MCF 10A (cell line): ENCODE results near the gene CAPS. TPM values are rescaled to one million over a fixed set of nuclear protein-coding genes. Genes with fewer than 3 reads are reported as not detected.

Experiments used
- BruUV-seq: library from RNA; stranded (reverse); fragments of 400-500 nt; replicated peaks from 2 replicates; lab custom pipeline; 2021; lab: Mats Ljungman, UMichigan
- CTCF ChIA-PET: fragments of 300-600 bp; sonication (Branson Sonifier 250); formaldehyde crosslinking; extraction: SDS; loops from one replicate; lab custom pipeline; 2021; ENCODE audit warnings: antibody characterized with exemption, inconsistent platforms; lab: Yijun Ruan, JAX
- POLR2A ChIA-PET: fragments of 300-600, 350-650 bp; sonication (Branson Sonifier 250); formaldehyde crosslinking; extraction: SDS; loops from one replicate; lab custom pipeline; 2020; ENCODE audit warnings: antibody characterized with exemption, inconsistent platforms; lab: Yijun Ruan, JAX
- DNase-seq: peaks from one replicate; pipeline ENCODE4 v3.0.0-alpha.2; 2018; ENCODE audit not compliant: unreplicated experiment
- H3K27ac Mint-ChIP-seq: one replicate; pipeline ENCODE4 v1.8.0; 2022; ENCODE audit warnings: mild to moderate bottlenecking, low read depth, mixed read lengths; ENCODE audit not compliant: unreplicated experiment
- H3K27me3 Mint-ChIP-seq: one replicate; pipeline ENCODE4 v1.8.0; 2022; ENCODE audit warnings: mixed read lengths; ENCODE audit not compliant: insufficient read depth, unreplicated experiment
- H3K36me3 Mint-ChIP-seq: one replicate; pipeline ENCODE4 v1.8.0; 2022; ENCODE audit warnings: mild to moderate bottlenecking, moderate library complexity, mixed read lengths; ENCODE audit not compliant: insufficient read depth, unreplicated experiment
- H3K4me1 Mint-ChIP-seq: one replicate; pipeline ENCODE4 v1.8.0; 2022; ENCODE audit warnings: mixed read lengths; ENCODE audit not compliant: insufficient read depth, unreplicated experiment
- H3K4me3 Mint-ChIP-seq: one replicate; pipeline ENCODE4 v1.8.0; 2022; ENCODE audit warnings: mild to moderate bottlenecking, moderate library complexity, mixed read lengths; ENCODE audit not compliant: unreplicated experiment
- H3K9me3 Mint-ChIP-seq: one replicate; pipeline ENCODE4 v1.8.0; 2022; ENCODE audit warnings: mixed read lengths; ENCODE audit not compliant: unreplicated experiment
- intact Hi-C: fragments of 100-400 bp; cut with micrococcal nuclease; formaldehyde crosslinking; loops from 2 replicates; pipeline ENCODE4 v1.14.1; 2022
- total RNA-seq: library from RNA; stranded (reverse); gene quantifications from 2 replicates; pipeline ENCODE4 v1.2.3, GENCODE V29; 2022
- TF ChIP-seq, protein P1 (sequence below): fragments of 200-600 bp; IDR thresholded peaks from one replicate; pipeline ENCODE4 v1.8.0; 2022; ENCODE audit warnings: antibody characterized with exemption, mild to moderate bottlenecking; ENCODE audit not compliant: unreplicated experiment

Gene CAPS
- total RNA-seq, 1 experiment from 2014 or later: 7.3 TPM

DNA sequence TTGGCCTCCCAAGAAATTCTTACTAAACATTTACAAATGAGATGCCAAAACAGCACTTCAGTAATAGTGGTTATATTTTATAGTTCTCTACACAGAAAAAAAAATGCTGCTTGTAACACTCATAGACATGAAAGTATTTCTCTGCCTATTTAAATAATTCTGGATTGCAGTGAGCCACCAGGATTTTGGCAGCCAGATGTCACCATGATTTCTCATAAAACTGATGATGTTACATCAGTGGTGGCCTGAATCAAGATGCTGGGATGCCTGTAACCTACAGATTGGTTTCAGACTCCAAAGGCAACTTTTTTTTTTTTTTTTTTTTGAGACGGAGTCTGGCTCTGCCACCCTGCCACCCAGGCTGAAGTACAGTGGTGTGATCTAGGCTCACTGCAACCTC lies 2.7 kb upstream of the CAPS start:
- H3K4me1 Mint-ChIP-seq: peaks cover 6% of the 10 kb centered on the region
- H3K27me3 Mint-ChIP-seq: no peaks in the 10 kb centered on the region
- no peak overlapping the region for H3K27ac Mint-ChIP-seq
- no TSS peak for BruUV-seq
- H3K9me3 Mint-ChIP-seq: no peaks in the 10 kb centered on the region
- TF ChIP-seq, protein P1, sequence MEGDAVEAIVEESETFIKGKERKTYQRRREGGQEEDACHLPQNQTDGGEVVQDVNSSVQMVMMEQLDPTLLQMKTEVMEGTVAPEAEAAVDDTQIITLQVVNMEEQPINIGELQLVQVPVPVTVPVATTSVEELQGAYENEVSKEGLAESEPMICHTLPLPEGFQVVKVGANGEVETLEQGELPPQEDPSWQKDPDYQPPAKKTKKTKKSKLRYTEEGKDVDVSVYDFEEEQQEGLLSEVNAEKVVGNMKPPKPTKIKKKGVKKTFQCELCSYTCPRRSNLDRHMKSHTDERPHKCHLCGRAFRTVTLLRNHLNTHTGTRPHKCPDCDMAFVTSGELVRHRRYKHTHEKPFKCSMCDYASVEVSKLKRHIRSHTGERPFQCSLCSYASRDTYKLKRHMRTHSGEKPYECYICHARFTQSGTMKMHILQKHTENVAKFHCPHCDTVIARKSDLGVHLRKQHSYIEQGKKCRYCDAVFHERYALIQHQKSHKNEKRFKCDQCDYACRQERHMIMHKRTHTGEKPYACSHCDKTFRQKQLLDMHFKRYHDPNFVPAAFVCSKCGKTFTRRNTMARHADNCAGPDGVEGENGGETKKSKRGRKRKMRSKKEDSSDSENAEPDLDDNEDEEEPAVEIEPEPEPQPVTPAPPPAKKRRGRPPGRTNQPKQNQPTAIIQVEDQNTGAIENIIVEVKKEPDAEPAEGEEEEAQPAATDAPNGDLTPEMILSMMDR: no peak
- peaks cover 43% of the 10 kb centered on the region for H3K36me3 Mint-ChIP-seq
- intact Hi-C loops: no loop called here
- POLR2A ChIA-PET: no interaction called here
- CTCF ChIA-PET: no interaction called here
- no peak for DNase-seq
- no peak overlapping the region for H3K4me3 Mint-ChIP-seq

DNA sequence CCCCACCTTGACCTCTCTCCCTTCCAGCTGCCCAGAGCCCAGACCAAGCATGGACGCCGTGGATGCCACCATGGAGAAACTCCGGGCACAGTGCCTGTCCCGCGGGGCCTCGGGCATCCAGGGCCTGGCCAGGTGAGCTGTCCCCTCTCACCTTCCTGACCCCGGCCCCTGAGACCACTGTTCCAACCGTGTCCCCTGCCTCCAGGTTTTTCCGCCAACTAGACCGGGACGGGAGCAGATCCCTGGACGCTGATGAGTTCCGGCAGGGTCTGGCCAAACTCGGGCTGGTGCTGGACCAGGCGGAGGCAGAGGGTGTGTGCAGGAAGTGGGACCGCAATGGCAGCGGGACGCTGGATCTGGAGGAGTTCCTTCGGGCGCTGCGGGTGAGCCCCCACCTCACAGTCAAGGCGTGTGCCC lies 312 bp downstream of the CAPS start:
- no TSS peak for BruUV-seq
- H3K27me3 Mint-ChIP-seq: no peaks in the 10 kb centered on the region
- ChIA-PET POLR2A (interaction anchor here (0.8 to 1.6 kb wide), 3 partner anchors 9 to 11 kb away, joined by 3 to 6 read pairs (median 4); partner anchors contain the start of genes NDUFA11 and VMAC), CTCF (no interaction called here)
- H3K9me3 Mint-ChIP-seq: no peaks in the 10 kb centered on the region
- peaks cover 57% of the 10 kb centered on the region for H3K36me3 Mint-ChIP-seq
- intact Hi-C loops: no loop called here
- TF ChIP-seq, protein P1: no peak
- no peak overlapping the region for H3K4me3 Mint-ChIP-seq
- no peak for DNase-seq
- H3K27ac Mint-ChIP-seq: no peak overlapping the region
- peaks cover 6% of the 10 kb centered on the region for H3K4me1 Mint-ChIP-seq

DNA sequence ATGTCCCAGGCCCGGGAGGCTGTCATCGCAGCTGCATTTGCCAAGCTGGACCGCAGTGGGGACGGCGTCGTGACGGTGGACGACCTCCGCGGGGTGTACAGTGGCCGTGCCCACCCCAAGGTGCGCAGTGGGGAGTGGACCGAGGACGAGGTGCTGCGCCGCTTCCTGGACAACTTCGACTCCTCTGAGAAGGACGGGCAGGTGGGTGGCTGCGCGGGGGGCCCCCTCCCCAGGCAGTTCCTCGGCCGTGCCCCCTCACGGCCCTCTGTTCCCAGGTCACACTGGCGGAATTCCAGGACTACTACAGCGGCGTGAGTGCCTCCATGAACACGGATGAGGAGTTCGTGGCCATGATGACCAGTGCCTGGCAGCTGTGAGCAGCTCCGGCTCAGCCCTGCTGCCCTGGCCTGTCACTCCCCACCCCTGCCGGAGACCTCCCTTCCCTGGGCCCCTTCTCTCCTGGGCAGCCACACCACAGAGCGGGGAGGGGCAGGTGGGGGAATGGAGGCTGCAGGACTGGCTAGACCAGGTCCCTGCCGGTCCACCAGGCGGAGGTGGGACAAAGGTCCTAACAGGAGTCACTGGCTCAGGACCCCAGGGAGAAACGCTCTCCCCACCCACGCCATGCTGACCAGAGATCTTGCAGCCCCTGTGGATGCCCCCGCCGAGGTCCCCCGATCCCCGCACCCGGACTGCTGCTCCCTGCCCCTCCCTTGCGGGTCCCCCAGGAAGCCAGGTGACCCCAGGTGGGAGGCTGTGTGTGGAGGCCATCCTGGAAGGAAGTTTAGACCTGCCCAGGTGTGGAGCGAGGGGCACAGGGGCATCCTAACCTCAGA lies 1.1 kb downstream of the CAPS start:
- BruUV-seq: no TSS peak
- no peak overlapping the region for H3K4me3 Mint-ChIP-seq
- TF ChIP-seq, protein P1: no peak
- CTCF ChIA-PET: no interaction called here
- H3K4me1 Mint-ChIP-seq: peaks cover 6% of the 10 kb centered on the region
- intact Hi-C loops: no loop called here
- peaks cover 65% of the 10 kb centered on the region for H3K36me3 Mint-ChIP-seq
- no peaks in the 10 kb centered on the region for H3K27me3 Mint-ChIP-seq
- POLR2A ChIA-PET: interaction anchor here (0.8 to 1.6 kb wide), 2 partner anchors 10 to 11 kb away, joined by 3 to 6 read pairs; partner anchors contain the start of genes NDUFA11 and VMAC
- no peaks in the 10 kb centered on the region for H3K9me3 Mint-ChIP-seq
- no peak overlapping the region for H3K27ac Mint-ChIP-seq
- DNase-seq: no peak

DNA sequence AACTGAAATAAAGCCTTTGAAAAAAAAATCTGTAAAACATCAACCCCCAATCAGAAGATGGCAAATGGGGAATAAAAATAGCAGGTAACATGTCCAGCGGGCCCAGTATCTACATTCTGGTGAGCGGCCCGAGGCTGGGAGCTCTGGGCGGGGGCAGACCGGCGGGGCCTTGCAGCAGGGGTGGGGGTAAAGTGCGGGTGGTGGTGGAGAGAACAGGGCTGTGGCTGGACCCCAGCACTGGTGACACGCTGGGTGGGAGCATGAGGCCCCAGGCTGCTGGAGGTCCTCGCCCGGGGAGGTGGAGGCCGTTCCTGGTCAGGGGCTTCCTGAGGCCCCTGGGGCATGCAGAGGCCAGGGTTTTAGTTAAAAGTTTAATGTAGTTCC lies 1.7 kb downstream of the CAPS start:
- intact Hi-C loops: no loop called here
- H3K4me3 Mint-ChIP-seq: no peak overlapping the region
- CTCF ChIA-PET: interaction anchor here (0.6 kb wide), 1 partner anchor 20 kb away, joined by 3 read pairs; no protein-coding TSS in a partner anchor
- H3K27me3 Mint-ChIP-seq: no peaks in the 10 kb centered on the region
- DNase-seq: no peak
- TF ChIP-seq, protein P1: no peak
- H3K27ac Mint-ChIP-seq: no peak overlapping the region
- H3K9me3 Mint-ChIP-seq: no peaks in the 10 kb centered on the region
- H3K36me3 Mint-ChIP-seq: peaks cover 66% of the 10 kb centered on the region
- BruUV-seq: no TSS peak
- POLR2A ChIA-PET: no interaction called here
- H3K4me1 Mint-ChIP-seq: peaks cover 6% of the 10 kb centered on the region
